NCI-H510A treated with DMSO at 0.1 percent for 48 hours (cell line): Measurements from ENCODE around the gene SLC17A2.

ENCODE experiments used
- DNase-seq: peaks from one replicate; lab custom pipeline; 2025; lab: John Stamatoyannopoulos, UW

SLC17A2 gene

GRCh38 chr6:25883536-25883935 is 47.0 kb downstream of the SLC17A2 start:
- no peak for DNase-seq

- DNase-seq, result no peak
Observed at GRCh38 chr6:25882051-25882496, 48.4 kb downstream of the SLC17A2 start.

DNA sequence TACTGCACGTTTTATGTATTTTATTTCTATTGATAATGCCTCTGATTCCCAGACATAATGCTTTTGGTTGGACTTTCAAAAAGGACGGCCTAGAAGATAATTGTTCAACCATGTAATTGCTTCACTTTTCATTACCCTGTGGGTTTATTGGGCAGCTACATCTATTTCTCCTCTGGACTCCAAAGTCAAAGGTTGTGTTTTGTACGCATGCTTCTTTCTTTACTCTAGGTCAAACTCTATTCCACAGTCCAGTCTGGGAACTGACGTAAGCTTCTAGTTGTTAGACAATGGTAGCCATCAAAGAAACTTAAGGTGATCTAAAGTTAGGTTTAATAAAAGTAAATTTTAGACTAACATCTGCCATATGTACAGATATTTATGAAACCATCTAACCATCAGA is 49.9 kb downstream of the SLC17A2 start:
- DNase-seq, result no peak

DNA sequence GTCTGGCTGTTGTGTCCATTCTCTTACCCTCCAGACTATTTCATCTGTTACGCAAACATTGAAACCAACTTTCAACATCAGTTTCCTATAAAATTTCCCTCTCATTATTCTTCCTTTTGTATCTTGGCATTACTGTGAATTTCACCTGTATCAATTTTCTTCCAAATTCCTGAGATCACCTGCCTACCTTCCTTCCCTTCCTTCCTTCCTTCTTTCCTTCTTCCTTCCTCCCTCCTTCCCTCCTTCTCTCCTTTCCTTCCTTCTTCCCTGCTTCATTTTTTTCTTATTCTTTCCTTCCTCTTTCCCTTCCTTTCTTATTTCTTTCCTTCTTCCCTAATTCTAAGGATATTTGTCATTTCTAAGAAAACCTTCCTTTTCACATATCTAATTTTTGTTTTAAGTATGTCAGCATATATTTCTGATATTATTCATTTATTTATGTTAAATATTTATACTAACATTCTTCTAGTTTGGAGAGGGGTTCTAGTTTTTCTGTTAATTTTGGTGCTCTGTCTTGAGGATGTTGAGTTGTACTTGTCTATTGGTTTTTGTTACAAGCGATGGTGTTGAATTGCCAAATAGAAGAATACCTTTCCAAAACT is 51.7 kb downstream of the SLC17A2 start:
- DNase-seq, result no peak

DNA sequence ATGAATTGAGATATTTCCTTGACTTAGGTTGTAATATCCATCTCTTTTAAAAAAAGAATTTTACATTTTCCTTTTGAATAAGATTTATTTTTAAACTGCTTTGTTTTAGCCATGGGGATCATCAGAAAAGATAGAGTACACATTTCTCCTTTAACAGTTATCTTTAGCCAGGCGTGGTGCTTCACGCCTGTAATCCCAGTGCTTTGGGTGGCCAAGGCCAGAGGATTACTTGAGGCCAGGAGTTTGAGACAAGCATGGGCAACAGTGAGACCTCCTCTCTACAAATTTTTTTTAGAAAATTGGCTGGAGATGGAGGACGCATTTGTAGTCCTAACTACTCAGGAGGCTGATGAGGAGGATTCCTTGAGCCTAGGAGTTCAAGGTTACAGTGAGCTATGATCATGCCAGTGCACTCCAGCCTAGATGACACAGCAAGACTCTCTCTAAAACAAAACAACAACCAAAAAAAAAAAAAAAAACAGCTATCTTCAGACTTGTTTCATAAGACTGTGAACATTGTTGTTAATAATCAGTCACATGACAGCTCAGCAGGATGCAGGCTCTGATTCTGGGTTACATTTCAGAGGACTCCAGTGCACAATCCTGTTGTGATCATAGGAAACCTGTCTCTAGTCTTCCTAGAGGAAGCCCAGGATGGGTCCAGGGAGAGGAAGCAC is 54.4 kb downstream of the SLC17A2 start:
- DNase-seq, result no peak

DNA sequence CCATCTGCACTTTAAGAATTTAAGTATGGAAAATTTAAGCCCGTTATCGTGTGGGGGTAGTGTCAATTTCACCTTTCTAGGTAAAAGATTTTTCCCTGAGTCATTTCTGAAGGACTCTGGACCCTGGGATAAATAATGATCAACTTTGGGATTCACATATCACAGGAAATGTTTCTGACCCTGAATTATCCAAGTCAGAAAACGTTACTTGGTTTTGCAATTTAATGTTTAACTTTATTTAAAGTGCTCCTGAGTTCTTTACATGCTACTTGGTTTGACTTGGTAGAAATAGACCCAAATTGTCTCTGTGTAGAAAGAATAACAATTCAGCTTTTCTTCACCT is 55.0 kb downstream of the SLC17A2 start:
- no peak for DNase-seq

DNA sequence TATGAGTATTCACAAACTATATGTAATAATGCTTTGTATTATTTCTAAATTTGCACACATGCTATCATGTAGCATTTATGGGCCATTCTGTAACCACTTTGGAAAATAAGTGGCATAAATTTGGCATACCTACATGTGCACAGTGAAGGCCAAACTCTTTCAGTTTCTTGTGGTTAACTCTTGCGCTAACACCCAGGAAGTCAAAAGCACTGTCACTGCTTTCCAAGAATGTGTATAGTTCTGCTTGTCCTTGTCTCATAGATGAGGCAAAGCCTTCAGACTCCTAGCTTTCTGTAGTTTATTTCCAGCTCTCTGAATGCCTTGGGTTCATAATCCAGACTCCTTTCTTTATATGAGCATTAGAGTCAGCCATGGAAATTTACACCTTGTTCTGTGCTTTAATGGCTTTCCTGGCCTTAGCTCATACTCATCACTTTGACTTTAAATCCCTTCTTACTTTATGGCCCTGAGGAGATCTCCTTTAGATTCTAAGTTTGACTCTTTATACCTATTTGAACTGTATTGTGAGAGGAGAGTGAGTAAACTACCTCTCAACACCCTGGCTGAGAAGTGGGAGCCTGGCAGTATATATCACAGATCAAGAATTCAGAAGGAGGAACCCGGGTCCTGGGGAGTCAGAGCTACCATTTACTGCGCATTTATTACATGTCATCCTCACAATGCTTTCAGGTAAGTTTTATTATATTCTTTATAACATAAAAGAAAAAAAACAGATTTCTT is 55.5 kb downstream of the SLC17A2 start:
- no peak for DNase-seq

DNA sequence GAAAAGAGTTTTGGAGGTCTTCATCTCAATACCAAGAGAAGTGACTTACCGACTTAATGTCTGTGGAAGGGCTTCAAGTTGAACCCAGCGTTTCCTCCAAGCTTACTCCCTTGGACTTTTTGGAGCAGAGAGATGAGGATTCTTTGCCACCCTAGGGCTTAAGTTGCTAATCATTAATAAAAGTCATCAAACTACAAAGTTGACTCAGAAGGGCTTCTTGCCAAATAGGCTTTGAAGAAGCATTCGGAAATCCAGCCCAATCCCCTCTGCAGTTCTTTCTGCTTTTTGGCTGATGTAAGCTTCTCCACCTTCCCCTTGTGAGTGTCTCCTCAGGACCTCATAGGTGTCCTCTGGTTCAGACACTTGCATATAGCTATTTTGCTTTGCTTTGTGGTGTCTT is 56.4 kb downstream of the SLC17A2 start, which contains the start of gene SLC17A3:
SLC17A3 (minus strand) TSS at position 126 of the 400 bp plus-strand sequence. CDS start 5,856 bp downstream, outside the sequence.
- no peak for DNase-seq

GRCh38 chr6:25872814-25873213 is 57.7 kb downstream of the SLC17A2 start:
- DNase-seq, result no peak

DNA sequence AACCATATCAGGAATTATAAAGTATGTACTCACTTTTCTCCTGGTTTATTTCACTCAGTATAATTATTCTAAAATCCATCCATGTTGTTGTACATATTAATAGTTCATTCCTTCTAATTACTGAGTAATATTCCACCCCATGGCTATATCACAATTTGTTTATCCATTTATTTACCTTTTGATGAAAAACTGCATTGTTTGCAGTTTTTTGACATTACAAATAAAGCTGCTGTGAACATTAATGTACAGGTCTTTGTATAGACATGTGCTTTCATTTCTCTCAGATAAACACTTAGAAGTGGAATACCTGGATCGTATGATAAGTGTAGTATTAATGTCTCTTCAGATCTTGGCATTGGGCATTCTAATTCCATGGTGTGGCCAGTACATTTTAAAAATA is 60.7 kb downstream of the SLC17A2 start:
- DNase-seq, result no peak

DNA sequence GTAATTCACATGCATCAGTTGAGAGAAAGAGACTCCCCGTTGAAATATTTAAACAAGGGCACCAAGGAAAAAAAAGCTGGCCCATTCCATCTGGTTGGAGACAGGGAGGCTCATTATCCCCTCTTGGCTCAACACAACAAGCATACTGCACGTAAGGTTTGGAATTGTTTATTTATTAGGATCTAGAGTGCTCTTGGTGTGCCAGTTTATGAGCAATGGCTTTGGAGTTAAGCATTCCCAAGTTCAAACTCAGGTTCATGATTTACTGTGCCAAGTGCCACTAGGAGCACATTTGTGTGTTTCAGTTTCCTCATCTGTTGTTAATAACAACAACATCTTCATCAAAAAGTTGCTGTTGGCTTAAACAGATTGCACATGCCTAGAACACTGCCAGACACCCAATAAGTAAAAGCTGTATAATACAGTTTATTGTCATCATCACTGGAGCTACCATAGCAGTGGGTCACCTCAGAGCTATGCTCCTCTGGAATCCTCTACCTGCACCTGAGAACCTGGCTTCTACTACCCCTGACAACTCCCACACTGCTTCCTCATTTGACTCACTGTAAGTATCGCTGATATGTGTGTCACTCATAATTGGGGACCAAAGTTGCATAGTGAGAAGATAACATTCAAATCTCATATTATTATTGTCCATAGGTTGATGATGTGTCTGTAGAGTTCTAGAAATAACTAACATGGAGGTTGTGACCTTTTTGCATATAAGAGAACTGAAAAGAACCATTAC is 61.9 kb downstream of the SLC17A2 start:
- no peak for DNase-seq

GRCh38 chr6:25866011-25866410 is 64.5 kb downstream of the SLC17A2 start:
- no peak for DNase-seq

GRCh38 chr6:25863360-25863759 is 67.1 kb downstream of the SLC17A2 start:
- DNase-seq, result no peak
